SK-N-SH (cell line): ENCODE data around the gene DGKI. TPM values are rescaled to one million over a fixed set of nuclear protein-coding genes. Genes with fewer than 3 reads are reported as not detected.
A peak's percentile ranks its signal among the peaks of the same experiment; 100 is the strongest.

Experiments
- CTCF ChIA-PET: fragments of 300-600, 350-600 bp; formaldehyde crosslinking; extraction: SDS; loops from one replicate; lab custom pipeline; 2021; lab: Yijun Ruan, JAX
- POLR2A ChIA-PET: fragments of 350-600 bp; sonication (Branson Sonifier 250); formaldehyde crosslinking; extraction: SDS; loops from one replicate; lab custom pipeline; 2020; ENCODE audit warnings: antibody characterized with exemption, inconsistent platforms; lab: Yijun Ruan, JAX
- DNase-seq: peaks from one replicate; pipeline ENCODE4 v3.0.0; 2012
- H2AFZ ChIP-seq: fragments of 200-600 bp; sonication (generic); 2 replicates; pipeline ENCODE4 v1.8.1; 2016; ENCODE audit warnings: antibody characterized with exemption, mild to moderate bottlenecking, low read depth
- H3F3A ChIP-seq: fragments of 200-600 bp; sonication (generic); replicated peaks from 2 replicates; pipeline ENCODE3; 2016; ENCODE audit warnings: antibody characterized with exemption, mild to moderate bottlenecking; ENCODE audit not compliant: insufficient read depth
- H3K27ac ChIP-seq, 2 experiments: fragments of 200-500 bp in 1 of 2; fragments of 200-600 bp in 1 of 2; sonication (Bioruptor generic) in 1 of 2; sonication (generic), shearing (Covaris generic) in 1 of 2; 2 replicates each; pipeline versions ENCODE4 v1.5.1 to v1.6.1; 2014 to 2016; ENCODE audit warnings: low read depth in 2 of 2, inconsistent platforms in 1 of 2, low read length in 1 of 2, mild to moderate bottlenecking in 1 of 2, mixed read lengths in 1 of 2
- H3K27me3 ChIP-seq: fragments of 200-600 bp; sonication (generic), shearing (Covaris generic); 2 replicates; pipeline ENCODE4 v1.6.1; 2016; ENCODE audit warnings: mixed run types; ENCODE audit not compliant: insufficient read depth
- H3K36me3 ChIP-seq, 2 experiments: fragments of 200-500 bp in 1 of 2; fragments of 200-600 bp in 1 of 2; sonication (Bioruptor generic) in 1 of 2; sonication (generic) in 1 of 2; replicated peaks in 1 of 2; 2 replicates each; pipeline versions ENCODE3 to v1.5.1; 2014 to 2016; ENCODE audit warnings: low read length in 1 of 2, mild to moderate bottlenecking in 1 of 2; ENCODE audit not compliant: insufficient read depth in 2 of 2, control insufficient read depth in 1 of 2
- H3K4me1 ChIP-seq, 2 experiments: fragments of 200-500 bp in 1 of 2; fragments of 200-600 bp in 1 of 2; sonication (Bioruptor generic) in 1 of 2; sonication (generic), shearing (Covaris generic) in 1 of 2; 2 replicates each; pipeline versions ENCODE4 v1.5.1 to v1.6.1; 2014 to 2016; ENCODE audit warnings: low read depth in 1 of 2, low read length in 1 of 2, mixed run types in 1 of 2; ENCODE audit not compliant: insufficient read depth in 2 of 2, control insufficient read depth in 1 of 2
- H3K4me2 ChIP-seq: fragments of 200-600 bp; sonication (generic), shearing (Covaris generic); 2 replicates; pipeline ENCODE4 v1.6.1; 2017; ENCODE audit warnings: mixed run types
- H3K4me3 ChIP-seq, 2 experiments: fragments of 200-500 bp in 1 of 2; fragments of 200-600 bp in 1 of 2; sonication (Bioruptor generic) in 1 of 2; sonication (generic), shearing (Covaris generic) in 1 of 2; 2 replicates each; pipeline versions ENCODE4 v1.5.1 to v1.8.1; 2014 to 2016; ENCODE audit warnings: low read depth in 2 of 2, inconsistent platforms in 1 of 2, low read length in 1 of 2, mild to moderate bottlenecking in 1 of 2, mixed read lengths in 1 of 2, moderate library complexity in 1 of 2
- H3K79me2 ChIP-seq: fragments of 200-600 bp; sonication (generic); 2 replicates; pipeline ENCODE4 v1.8.1; 2017; ENCODE audit warnings: mild to moderate bottlenecking; ENCODE audit not compliant: insufficient read depth
- H3K9ac ChIP-seq: fragments of 200-600 bp; sonication (generic); 2 replicates; pipeline ENCODE4 v1.6.1; 2017; ENCODE audit warnings: mixed run types
- H3K9me2 ChIP-seq: fragments of 200-600 bp; sonication (generic); 2 replicates; pipeline ENCODE4 v1.6.1; 2017; ENCODE audit warnings: mixed run types
- H3K9me3 ChIP-seq: fragments of 200-600 bp; sonication (generic); 2 replicates; pipeline ENCODE4 v1.6.1; 2017; ENCODE audit warnings: mixed run types, mild to moderate bottlenecking, moderate library complexity
- H4K20me1 ChIP-seq: fragments of 200-600 bp; sonication (generic); 2 replicates; pipeline ENCODE4 v1.6.1; 2017; ENCODE audit warnings: mild to moderate bottlenecking, mixed run types; ENCODE audit not compliant: insufficient read depth
- CHD2 ChIP-seq: fragments of 150-350 bp; IDR thresholded peaks from 2 replicates; pipeline ENCODE4 v1.6.1; 2018; ENCODE audit warnings: low read length; ENCODE audit not compliant: partially characterized antibody
- ELF1 ChIP-seq: IDR thresholded peaks from 2 replicates; pipeline ENCODE4 v1.4.0; 2012
- FOXJ3 ChIP-seq: sonication (generic); formaldehyde crosslinking; IDR thresholded peaks from 2 replicates; pipeline ENCODE4 v1.5.1; 2020; ENCODE audit warnings: mild to moderate bottlenecking, missing genetic modification reagents
- GABPA ChIP-seq: IDR thresholded peaks from 2 replicates; pipeline ENCODE4 v1.4.0; 2012; ENCODE audit warnings: low read depth, mild to moderate bottlenecking
- MXI1 ChIP-seq: IDR thresholded peaks from 2 replicates; pipeline ENCODE4 v1.6.1; 2012; ENCODE audit warnings: mild to moderate bottlenecking, low read depth, low read length, improper control_type of control experiment
- NFIC ChIP-seq: IDR thresholded peaks from 2 replicates; pipeline ENCODE4 v1.4.0; 2012; ENCODE audit warnings: borderline replicate concordance
- RCOR1 ChIP-seq: fragments of 150-350 bp; IDR thresholded peaks from 2 replicates; pipeline ENCODE4 v1.6.1; 2017; ENCODE audit warnings: antibody characterized with exemption, low read length
- RFX5 ChIP-seq: IDR thresholded peaks from 2 replicates; pipeline ENCODE4 v1.6.1; 2012; ENCODE audit warnings: mild to moderate bottlenecking, improper control_type of control experiment, low read length
- RXRA ChIP-seq: IDR thresholded peaks from 2 replicates; pipeline ENCODE4 v1.4.0; 2012; ENCODE audit warnings: low read depth, mild to moderate bottlenecking, borderline replicate concordance
- SMC3 ChIP-seq: IDR thresholded peaks from 2 replicates; pipeline ENCODE4 v1.6.1; 2012; ENCODE audit warnings: low read depth, low read length, improper control_type of control experiment
- TAF1 ChIP-seq: IDR thresholded peaks from 2 replicates; pipeline ENCODE4 v1.6.1; 2012; ENCODE audit warnings: low read depth, mild to moderate bottlenecking, low read length, moderate library complexity, borderline replicate concordance
- TEAD4 ChIP-seq: IDR thresholded peaks from 2 replicates; pipeline ENCODE4 v1.4.0; 2012; ENCODE audit warnings: mild to moderate bottlenecking, borderline replicate concordance; ENCODE audit not compliant: insufficient read depth
- WGBS: methylation state at CpG from one replicate; pipeline ENCODE4 v1.1.6; 2017; ENCODE audit warnings: low lambda C conversion rate; 5-methylcytosine and 5-hydroxymethylcytosine counted together
- polyA plus RNA-seq, 3 experiments: library from polyadenylated mRNA; depleted of rRNA; stranded (reverse); fragments of >200 nt; gene quantifications; 2 replicates each; pipeline ENCODE4 v1.2.3, GENCODE V29; 2012
- TF ChIP-seq, protein P1 (sequence below): IDR thresholded peaks from 2 replicates; pipeline ENCODE4 v1.4.0; 2012; ENCODE audit warnings: low read depth, borderline replicate concordance
- TF ChIP-seq, protein P2 (sequence below): fragments of 150-350 bp; IDR thresholded peaks from 2 replicates; pipeline ENCODE4 v1.6.1; 2017; ENCODE audit warnings: antibody characterized with exemption, low read length, low read depth, borderline replicate concordance
- TF ChIP-seq, protein P3 (sequence below): IDR thresholded peaks from 2 replicates; pipeline ENCODE4 v1.4.0; 2012; ENCODE audit warnings: low read depth
- TF ChIP-seq, protein P4 (sequence below): IDR thresholded peaks from 2 replicates; pipeline ENCODE4 v1.4.0; 2012; ENCODE audit warnings: low read depth, borderline replicate concordance
- TF ChIP-seq, protein P5 (sequence below): IDR thresholded peaks from 2 replicates; pipeline ENCODE4; 2012
- TF ChIP-seq, protein P6 (sequence below): fragments of 200-600 bp; sonication (generic); IDR thresholded peaks from 2 replicates; pipeline ENCODE4 v1.6.1; 2017; ENCODE audit warnings: antibody characterized with exemption, mild to moderate bottlenecking, moderate library complexity

DGKI gene
- polyA plus RNA-seq, 1 of the 3 experiments (the other 2 are of a cell fraction): 1.3 TPM

DNA sequence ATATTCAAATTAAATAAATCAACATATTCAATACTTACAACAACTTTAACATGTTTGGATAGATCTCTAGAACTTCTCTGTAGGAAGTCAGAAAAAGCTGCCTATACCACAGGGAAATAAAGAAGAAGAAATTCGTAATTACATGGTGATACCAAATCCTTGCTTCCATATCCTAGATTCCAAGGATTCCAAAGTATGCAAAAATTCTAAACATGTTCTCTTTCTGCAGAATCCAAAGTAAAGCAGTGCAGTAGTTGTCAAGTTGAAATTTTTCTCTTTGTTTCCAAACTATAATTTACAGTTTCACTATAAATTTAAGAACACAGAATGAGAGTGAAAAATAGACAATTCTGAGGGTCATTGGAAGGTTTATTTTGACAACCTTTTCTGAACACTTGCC is 269.6 kb downstream of the DGKI start:
- Histone ChIP-seq H3K4me1 (peaks cover 2 to 22% of the 10 kb centered on the region in 2 experiments; a peak in 2 of 4 replicates), H3K27ac (no peak overlapping the region), H3K4me3 (no peak overlapping the region), H3K9me3 (no peaks in the 10 kb centered on the region), H3F3A (peaks cover 20% of the 10 kb centered on the region), H3K4me2 (no peak overlapping the region), H3K79me2 (no peaks in the 10 kb centered on the region; the same call in 1 of the 2 replicates)
- 85% methylated on average over 1 of the region's 1 CpG for WGBS
- CTCF ChIA-PET: interaction anchor here (9.4 kb wide), 1 partner anchor 15 kb away, joined by 57 read pairs; no protein-coding TSS in a partner anchor
- 0 out of 2 replicates have a peak, but pooled peaks have one; percentile 33 for TF ChIP-seq TEAD4
- no peak for TF ChIP-seq CHD2
- TF ChIP-seq, all 33 proteins: peak for 1
- Histone ChIP-seq H4K20me1 (no peaks in the 10 kb centered on the region), H3K9ac (no peak overlapping the region), H3K27me3 (no peaks in the 10 kb centered on the region), H2AFZ (no peak overlapping the region), H3K36me3 (peaks cover 14 to 31% of the 10 kb centered on the region in 2 experiments), H3K9me2 (no peaks in the 10 kb centered on the region)
- DNase-seq: no peak
- POLR2A ChIA-PET: no interaction called here

DNA sequence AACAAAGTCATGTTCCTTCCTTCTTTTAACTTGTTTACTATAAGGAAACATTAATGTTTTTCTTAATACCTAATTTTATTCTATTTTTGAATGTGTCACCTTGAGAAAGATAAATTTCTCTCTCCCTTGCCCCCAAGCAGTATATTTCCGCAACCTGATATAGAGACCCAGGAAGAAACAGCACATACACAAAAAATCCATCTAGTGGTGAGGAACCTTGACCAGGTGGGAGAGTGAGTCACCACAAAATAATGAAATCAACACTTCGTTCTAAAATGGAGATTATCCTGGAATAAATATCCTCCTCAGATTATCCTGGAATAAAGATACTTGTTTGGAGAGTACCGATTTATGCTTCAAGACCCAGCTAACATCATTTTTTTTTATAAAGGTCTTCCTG is 270.3 kb downstream of the DGKI start:
- ChIA-PET CTCF (interaction anchor here (9.4 kb wide), 1 partner anchor 15 kb away, joined by 57 read pairs; no protein-coding TSS in a partner anchor), POLR2A (no interaction called here)
- Histone ChIP-seq H3K9ac (no peak overlapping the region), H3K9me3 (no peaks in the 10 kb centered on the region), H3K4me3 (no peak overlapping the region), H2AFZ (no peak overlapping the region), H3K79me2 (no peaks in the 10 kb centered on the region; the same call in 1 of the 2 replicates), H3K4me1 (peaks cover 2 to 22% of the 10 kb centered on the region in 2 experiments; a peak in 2 of 4 replicates), H4K20me1 (no peaks in the 10 kb centered on the region), H3K27ac (no peak overlapping the region), H3F3A (peaks cover 23% of the 10 kb centered on the region), H3K9me2 (no peaks in the 10 kb centered on the region), H3K36me3 (peaks cover 12 to 24% of the 10 kb centered on the region in 2 experiments), H3K4me2 (no peak overlapping the region), H3K27me3 (no peaks in the 10 kb centered on the region)
- TF ChIP-seq, protein P1, sequence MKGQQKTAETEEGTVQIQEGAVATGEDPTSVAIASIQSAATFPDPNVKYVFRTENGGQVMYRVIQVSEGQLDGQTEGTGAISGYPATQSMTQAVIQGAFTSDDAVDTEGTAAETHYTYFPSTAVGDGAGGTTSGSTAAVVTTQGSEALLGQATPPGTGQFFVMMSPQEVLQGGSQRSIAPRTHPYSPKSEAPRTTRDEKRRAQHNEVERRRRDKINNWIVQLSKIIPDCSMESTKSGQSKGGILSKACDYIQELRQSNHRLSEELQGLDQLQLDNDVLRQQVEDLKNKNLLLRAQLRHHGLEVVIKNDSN: no peak
- no peak for TF ChIP-seq GABPA
- no peak for TF ChIP-seq ELF1
- TF ChIP-seq, protein P2, sequence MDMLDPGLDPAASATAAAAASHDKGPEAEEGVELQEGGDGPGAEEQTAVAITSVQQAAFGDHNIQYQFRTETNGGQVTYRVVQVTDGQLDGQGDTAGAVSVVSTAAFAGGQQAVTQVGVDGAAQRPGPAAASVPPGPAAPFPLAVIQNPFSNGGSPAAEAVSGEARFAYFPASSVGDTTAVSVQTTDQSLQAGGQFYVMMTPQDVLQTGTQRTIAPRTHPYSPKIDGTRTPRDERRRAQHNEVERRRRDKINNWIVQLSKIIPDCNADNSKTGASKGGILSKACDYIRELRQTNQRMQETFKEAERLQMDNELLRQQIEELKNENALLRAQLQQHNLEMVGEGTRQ: no peak
- no peak for TF ChIP-seq NFIC
- TF ChIP-seq, protein P3, sequence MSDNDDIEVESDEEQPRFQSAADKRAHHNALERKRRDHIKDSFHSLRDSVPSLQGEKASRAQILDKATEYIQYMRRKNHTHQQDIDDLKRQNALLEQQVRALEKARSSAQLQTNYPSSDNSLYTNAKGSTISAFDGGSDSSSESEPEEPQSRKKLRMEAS: no peak
- no peak for TF ChIP-seq MXI1
- no peak for TF ChIP-seq TEAD4
- TF ChIP-seq TAF1: no peak
- TF ChIP-seq RCOR1: no peak
- TF ChIP-seq RXRA: no peak
- TF ChIP-seq, protein P4, sequence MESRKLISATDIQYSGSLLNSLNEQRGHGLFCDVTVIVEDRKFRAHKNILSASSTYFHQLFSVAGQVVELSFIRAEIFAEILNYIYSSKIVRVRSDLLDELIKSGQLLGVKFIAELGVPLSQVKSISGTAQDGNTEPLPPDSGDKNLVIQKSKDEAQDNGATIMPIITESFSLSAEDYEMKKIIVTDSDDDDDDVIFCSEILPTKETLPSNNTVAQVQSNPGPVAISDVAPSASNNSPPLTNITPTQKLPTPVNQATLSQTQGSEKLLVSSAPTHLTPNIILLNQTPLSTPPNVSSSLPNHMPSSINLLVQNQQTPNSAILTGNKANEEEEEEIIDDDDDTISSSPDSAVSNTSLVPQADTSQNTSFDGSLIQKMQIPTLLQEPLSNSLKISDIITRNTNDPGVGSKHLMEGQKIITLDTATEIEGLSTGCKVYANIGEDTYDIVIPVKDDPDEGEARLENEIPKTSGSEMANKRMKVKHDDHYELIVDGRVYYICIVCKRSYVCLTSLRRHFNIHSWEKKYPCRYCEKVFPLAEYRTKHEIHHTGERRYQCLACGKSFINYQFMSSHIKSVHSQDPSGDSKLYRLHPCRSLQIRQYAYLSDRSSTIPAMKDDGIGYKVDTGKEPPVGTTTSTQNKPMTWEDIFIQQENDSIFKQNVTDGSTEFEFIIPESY: no peak
- TF ChIP-seq, protein P5, sequence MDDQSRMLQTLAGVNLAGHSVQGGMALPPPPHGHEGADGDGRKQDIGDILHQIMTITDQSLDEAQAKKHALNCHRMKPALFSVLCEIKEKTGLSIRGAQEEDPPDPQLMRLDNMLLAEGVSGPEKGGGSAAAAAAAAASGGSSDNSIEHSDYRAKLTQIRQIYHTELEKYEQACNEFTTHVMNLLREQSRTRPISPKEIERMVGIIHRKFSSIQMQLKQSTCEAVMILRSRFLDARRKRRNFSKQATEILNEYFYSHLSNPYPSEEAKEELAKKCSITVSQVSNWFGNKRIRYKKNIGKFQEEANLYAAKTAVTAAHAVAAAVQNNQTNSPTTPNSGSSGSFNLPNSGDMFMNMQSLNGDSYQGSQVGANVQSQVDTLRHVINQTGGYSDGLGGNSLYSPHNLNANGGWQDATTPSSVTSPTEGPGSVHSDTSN: no peak
- no peak for TF ChIP-seq SMC3
- no peak for TF ChIP-seq CHD2
- no peak for TF ChIP-seq FOXJ3 (CRISPR knock-in tag)
- TF ChIP-seq RFX5: no peak
- TF ChIP-seq, protein P6, sequence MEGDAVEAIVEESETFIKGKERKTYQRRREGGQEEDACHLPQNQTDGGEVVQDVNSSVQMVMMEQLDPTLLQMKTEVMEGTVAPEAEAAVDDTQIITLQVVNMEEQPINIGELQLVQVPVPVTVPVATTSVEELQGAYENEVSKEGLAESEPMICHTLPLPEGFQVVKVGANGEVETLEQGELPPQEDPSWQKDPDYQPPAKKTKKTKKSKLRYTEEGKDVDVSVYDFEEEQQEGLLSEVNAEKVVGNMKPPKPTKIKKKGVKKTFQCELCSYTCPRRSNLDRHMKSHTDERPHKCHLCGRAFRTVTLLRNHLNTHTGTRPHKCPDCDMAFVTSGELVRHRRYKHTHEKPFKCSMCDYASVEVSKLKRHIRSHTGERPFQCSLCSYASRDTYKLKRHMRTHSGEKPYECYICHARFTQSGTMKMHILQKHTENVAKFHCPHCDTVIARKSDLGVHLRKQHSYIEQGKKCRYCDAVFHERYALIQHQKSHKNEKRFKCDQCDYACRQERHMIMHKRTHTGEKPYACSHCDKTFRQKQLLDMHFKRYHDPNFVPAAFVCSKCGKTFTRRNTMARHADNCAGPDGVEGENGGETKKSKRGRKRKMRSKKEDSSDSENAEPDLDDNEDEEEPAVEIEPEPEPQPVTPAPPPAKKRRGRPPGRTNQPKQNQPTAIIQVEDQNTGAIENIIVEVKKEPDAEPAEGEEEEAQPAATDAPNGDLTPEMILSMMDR: no peak
- no peak for DNase-seq
- WGBS: 91% methylated on average over 3 of the region's 3 CpGs
